HepG2 (cell line): ENCODE data around the gene CUL2. TPM values are rescaled to one million over a fixed set of nuclear protein-coding genes. Genes with fewer than 3 reads are reported as not detected.
A peak's percentile ranks its signal among the peaks of the same experiment; 100 is the strongest.

ENCODE experiments used
- CBFB ChIP-seq: sonication (generic); formaldehyde crosslinking; IDR thresholded peaks from 2 replicates; pipeline ENCODE4 v1.4.0; 2020; ENCODE audit warnings: missing genetic modification reagents
- KLF15 ChIP-seq: sonication (generic); formaldehyde crosslinking; IDR thresholded peaks from 2 replicates; pipeline ENCODE4 v1.8.1; 2023; ENCODE audit warnings: borderline replicate concordance, mild to moderate bottlenecking, inconsistent platforms, missing genetic modification reagents, mixed read lengths
- NFIC ChIP-seq: IDR thresholded peaks from 2 replicates; pipeline ENCODE4 v1.6.1; 2012; ENCODE audit warnings: mild to moderate bottlenecking, low read length, inconsistent platforms
- NFKB2 ChIP-seq: sonication (generic); formaldehyde crosslinking; IDR thresholded peaks from 2 replicates; pipeline ENCODE4 v1.4.0; 2020; ENCODE audit warnings: missing genetic modification reagents, borderline replicate concordance
- NKX3-1 ChIP-seq: sonication (generic); formaldehyde crosslinking; IDR thresholded peaks from 2 replicates; pipeline ENCODE4 v1.5.0; 2020; ENCODE audit warnings: missing genetic modification reagents
- NONO ChIP-seq, 2 experiments: fragments of 450-650 bp in 1 of 2; sonication (generic) in 1 of 2; formaldehyde crosslinking in 1 of 2; IDR thresholded peaks in 1 of 2; conservative IDR thresholded peaks in 1 of 2; 2 replicates each; pipeline versions ENCODE4 v1.6.1 to v1.8.0; 2017 to 2022; ENCODE audit warnings: mild to moderate bottlenecking in 1 of 2, missing genetic modification reagents in 1 of 2, moderate library complexity in 1 of 2
- RELA ChIP-seq: sonication (generic); formaldehyde crosslinking; IDR thresholded peaks from 2 replicates; pipeline ENCODE4 v1.4.0; 2020; ENCODE audit warnings: missing genetic modification reagents
- RFX3 ChIP-seq: IDR thresholded peaks from 2 replicates; pipeline ENCODE4 v1.6.1; 2016; ENCODE audit warnings: missing biosample characterization, missing genetic modification reagents
- SOX13 ChIP-seq, 3 experiments: fragments of 450-650 bp in 1 of 3; sonication (generic) in 1 of 3; formaldehyde crosslinking in 1 of 3; IDR thresholded peaks in 2 of 3; conservative IDR thresholded peaks in 1 of 3; 2 replicates each; pipeline versions ENCODE4 v1.5.0 to v1.6.1; 2016 to 2020; ENCODE audit warnings: antibody characterized with exemption in 1 of 3, mild to moderate bottlenecking in 1 of 3, missing compliant biosample characterization in 1 of 3, missing genetic modification reagents in 1 of 3, moderate library complexity in 1 of 3
- XBP1 ChIP-seq: sonication (generic); formaldehyde crosslinking; IDR thresholded peaks from 2 replicates; pipeline ENCODE4 v1.5.0; 2020; ENCODE audit warnings: missing genetic modification reagents
- YY1 ChIP-seq: IDR thresholded peaks from 2 replicates; pipeline ENCODE4 v1.6.1; 2011; ENCODE audit warnings: low read length, low read depth, moderate library complexity, mild to moderate bottlenecking; ENCODE audit not compliant: insufficient read depth, insufficient replicate concordance
- ZKSCAN8 ChIP-seq: IDR thresholded peaks from 2 replicates; pipeline ENCODE4 v1.6.1; 2016; ENCODE audit warnings: borderline replicate concordance, missing genetic modification reagents, missing compliant biosample characterization
- ZNF331 ChIP-seq: sonication (generic); formaldehyde crosslinking; IDR thresholded peaks from 2 replicates; pipeline ENCODE4 v1.4.0; 2020; ENCODE audit warnings: missing genetic modification reagents
- ZNF432 ChIP-seq: sonication (generic); formaldehyde crosslinking; IDR thresholded peaks from 2 replicates; pipeline ENCODE4 v1.5.0; 2020; ENCODE audit warnings: missing genetic modification reagents, mild to moderate bottlenecking, borderline replicate concordance
- ZNF616 ChIP-seq: sonication (generic); formaldehyde crosslinking; IDR thresholded peaks from 2 replicates; pipeline ENCODE4 v1.5.0; 2020; ENCODE audit warnings: low read depth, mild to moderate bottlenecking, missing genetic modification reagents
- ZNF674 ChIP-seq: sonication (generic); formaldehyde crosslinking; IDR thresholded peaks from 2 replicates; pipeline ENCODE4 v1.5.0; 2020; ENCODE audit warnings: low read depth, mild to moderate bottlenecking, missing genetic modification reagents
- ZNF747 ChIP-seq: sonication (generic); formaldehyde crosslinking; IDR thresholded peaks from 2 replicates; pipeline ENCODE4 v1.8.1; 2023; ENCODE audit warnings: missing genetic modification reagents, mild to moderate bottlenecking, borderline replicate concordance
- ZNF792 ChIP-seq: IDR thresholded peaks from 2 replicates; pipeline ENCODE4 v1.6.1; 2016
- polyA plus RNA-seq, 8 experiments: library from polyadenylated mRNA; depleted of rRNA in 3 of 8; stranded (reverse) in 7 of 8; unstranded in 1 of 8; fragments of >200 nt; fragmentation: Illumina TruSeq in 4 of 8; extraction: Trizol in 4 of 8; gene quantifications; 2 replicates each; pipeline versions ENCODE4 v1.2.1 to v1.2.3, GENCODE V29; 2011 to 2016; ENCODE audit warnings: low read depth in 4 of 8, missing spikeins in 1 of 8, mixed read lengths in 1 of 8; ENCODE audit not compliant: insufficient read depth in 1 of 8
- total RNA-seq, 5 experiments: library from RNA; depleted of rRNA; stranded (reverse); fragments of >200 nt; fragmentation: Illumina TruSeq; extraction: Trizol; gene quantifications; 2 replicates each; pipeline ENCODE4 v1.2.3, GENCODE V29; 2016; ENCODE audit warnings: low read depth in 1 of 5
- TF ChIP-seq, protein P1 (sequence below): sonication (generic); formaldehyde crosslinking; IDR thresholded peaks from 2 replicates; pipeline ENCODE4 v1.4.0; 2020; ENCODE audit warnings: mild to moderate bottlenecking, missing genetic modification reagents
- TF ChIP-seq, protein P2 (sequence below): sonication (generic); formaldehyde crosslinking; IDR thresholded peaks from 2 replicates; pipeline ENCODE4 v1.4.0; 2020; ENCODE audit warnings: missing genetic modification reagents, borderline replicate concordance
- TF ChIP-seq, protein P3 (sequence below): sonication (generic); formaldehyde crosslinking; IDR thresholded peaks from 2 replicates; pipeline ENCODE4 v1.4.0; 2020; ENCODE audit warnings: mild to moderate bottlenecking, low read depth, missing genetic modification reagents

The CUL2 gene
- total and polyA plus RNA-seq, 2 of the 13 experiments (the other 11 are each of a cell fraction or from before 2014, with no cell fraction given): 9.6 to 33.1 TPM

DNA sequence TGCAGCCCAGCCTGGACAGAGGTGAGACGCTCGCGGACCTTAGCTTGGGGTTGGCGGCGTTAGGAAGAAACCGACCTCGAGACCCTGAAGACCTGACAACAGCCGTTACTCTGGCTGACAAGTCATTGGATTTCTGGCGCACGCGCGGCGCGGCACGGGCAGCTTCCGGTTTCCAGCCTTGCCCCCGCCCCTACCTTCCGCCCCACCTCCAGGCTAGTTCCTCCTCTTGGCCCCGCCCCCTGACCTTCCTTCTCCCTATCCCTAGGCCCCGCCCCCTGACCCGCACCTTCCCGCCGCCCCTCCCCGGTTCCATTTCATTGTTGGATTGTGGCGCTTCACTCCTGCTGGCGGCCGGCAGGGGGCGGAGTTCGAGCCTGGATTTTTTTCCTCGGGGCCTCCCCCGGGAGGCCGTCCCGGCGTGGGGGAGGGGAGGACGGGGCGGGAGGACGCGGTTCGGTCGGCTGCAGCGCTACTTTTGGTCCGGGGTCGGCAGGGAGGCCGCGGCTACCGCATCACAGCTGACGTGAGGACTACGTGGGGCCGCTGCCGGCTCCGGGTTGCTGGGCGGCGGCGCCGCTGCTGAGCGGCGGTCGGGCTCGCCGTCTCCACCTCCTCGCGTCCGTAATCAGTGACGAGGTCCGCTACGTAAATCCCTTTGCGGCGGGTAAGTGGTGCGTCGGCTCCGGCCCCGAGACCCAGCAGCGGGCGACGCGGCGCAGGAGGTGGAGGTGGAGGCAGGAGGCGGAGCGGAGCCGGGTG, 36.6 kb upstream of the CUL2 start, which contains the start of gene CREM (continued):
- peak; percentile 58 for TF ChIP-seq YY1
- no peak for TF ChIP-seq ZNF747 (CRISPR knock-in tag)
- TF ChIP-seq, protein P1, sequence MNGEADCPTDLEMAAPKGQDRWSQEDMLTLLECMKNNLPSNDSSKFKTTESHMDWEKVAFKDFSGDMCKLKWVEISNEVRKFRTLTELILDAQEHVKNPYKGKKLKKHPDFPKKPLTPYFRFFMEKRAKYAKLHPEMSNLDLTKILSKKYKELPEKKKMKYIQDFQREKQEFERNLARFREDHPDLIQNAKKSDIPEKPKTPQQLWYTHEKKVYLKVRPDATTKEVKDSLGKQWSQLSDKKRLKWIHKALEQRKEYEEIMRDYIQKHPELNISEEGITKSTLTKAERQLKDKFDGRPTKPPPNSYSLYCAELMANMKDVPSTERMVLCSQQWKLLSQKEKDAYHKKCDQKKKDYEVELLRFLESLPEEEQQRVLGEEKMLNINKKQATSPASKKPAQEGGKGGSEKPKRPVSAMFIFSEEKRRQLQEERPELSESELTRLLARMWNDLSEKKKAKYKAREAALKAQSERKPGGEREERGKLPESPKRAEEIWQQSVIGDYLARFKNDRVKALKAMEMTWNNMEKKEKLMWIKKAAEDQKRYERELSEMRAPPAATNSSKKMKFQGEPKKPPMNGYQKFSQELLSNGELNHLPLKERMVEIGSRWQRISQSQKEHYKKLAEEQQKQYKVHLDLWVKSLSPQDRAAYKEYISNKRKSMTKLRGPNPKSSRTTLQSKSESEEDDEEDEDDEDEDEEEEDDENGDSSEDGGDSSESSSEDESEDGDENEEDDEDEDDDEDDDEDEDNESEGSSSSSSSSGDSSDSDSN: peak; percentile 88; the same call in 1 of the 2 replicates
- TF ChIP-seq RELA (CRISPR knock-in tag): no peak
- peak; percentile 72; the same call in 1 of the 2 replicates for TF ChIP-seq CBFB (CRISPR knock-in tag)
- no peak; the same call in 1 of the 2 replicates for TF ChIP-seq SOX13 (IDR thresholded peaks at IDR 0.05)
- peak in 1 of 2 experiments; percentile 34; a peak in 1 of 4 replicates for TF ChIP-seq SOX13 (CRISPR knock-in tag; conservative IDR thresholded peaks at IDR 0.05 in 1 of 2, IDR thresholded peaks at IDR 0.05 in 1 of 2)
- TF ChIP-seq ZNF432: no peak
- TF ChIP-seq ZKSCAN8 (CRISPR knock-in tag): no peak
- TF ChIP-seq, protein P2, sequence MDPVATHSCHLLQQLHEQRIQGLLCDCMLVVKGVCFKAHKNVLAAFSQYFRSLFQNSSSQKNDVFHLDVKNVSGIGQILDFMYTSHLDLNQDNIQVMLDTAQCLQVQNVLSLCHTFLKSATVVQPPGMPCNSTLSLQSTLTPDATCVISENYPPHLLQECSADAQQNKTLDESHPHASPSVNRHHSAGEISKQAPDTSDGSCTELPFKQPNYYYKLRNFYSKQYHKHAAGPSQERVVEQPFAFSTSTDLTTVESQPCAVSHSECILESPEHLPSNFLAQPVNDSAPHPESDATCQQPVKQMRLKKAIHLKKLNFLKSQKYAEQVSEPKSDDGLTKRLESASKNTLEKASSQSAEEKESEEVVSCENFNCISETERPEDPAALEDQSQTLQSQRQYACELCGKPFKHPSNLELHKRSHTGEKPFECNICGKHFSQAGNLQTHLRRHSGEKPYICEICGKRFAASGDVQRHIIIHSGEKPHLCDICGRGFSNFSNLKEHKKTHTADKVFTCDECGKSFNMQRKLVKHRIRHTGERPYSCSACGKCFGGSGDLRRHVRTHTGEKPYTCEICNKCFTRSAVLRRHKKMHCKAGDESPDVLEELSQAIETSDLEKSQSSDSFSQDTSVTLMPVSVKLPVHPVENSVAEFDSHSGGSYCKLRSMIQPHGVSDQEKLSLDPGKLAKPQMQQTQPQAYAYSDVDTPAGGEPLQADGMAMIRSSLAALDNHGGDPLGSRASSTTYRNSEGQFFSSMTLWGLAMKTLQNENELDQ (CRISPR knock-in tag): no peak
- no peak for TF ChIP-seq NFIC
- TF ChIP-seq KLF15 (CRISPR knock-in tag): 0 out of 2 replicates have a peak, but pooled peaks have one; percentile 53
- TF ChIP-seq ZNF792 (CRISPR knock-in tag): no peak
- no peak for TF ChIP-seq ZNF616 (CRISPR knock-in tag)
- TF ChIP-seq RFX3 (CRISPR knock-in tag): no peak
- TF ChIP-seq XBP1 (CRISPR knock-in tag): no peak
- TF ChIP-seq ZNF674: no peak
- peak; percentile 39; the same call in 1 of the 2 replicates for TF ChIP-seq NKX3-1
- peak; percentile 83; the same call in 1 of the 2 replicates for TF ChIP-seq NFKB2 (CRISPR knock-in tag)
- TF ChIP-seq NONO (IDR thresholded peaks at IDR 0.05): no peak
- TF ChIP-seq NONO (CRISPR knock-in tag; conservative IDR thresholded peaks at IDR 0.05): no peak; the same call in 1 of the 2 replicates
- TF ChIP-seq, protein P3, sequence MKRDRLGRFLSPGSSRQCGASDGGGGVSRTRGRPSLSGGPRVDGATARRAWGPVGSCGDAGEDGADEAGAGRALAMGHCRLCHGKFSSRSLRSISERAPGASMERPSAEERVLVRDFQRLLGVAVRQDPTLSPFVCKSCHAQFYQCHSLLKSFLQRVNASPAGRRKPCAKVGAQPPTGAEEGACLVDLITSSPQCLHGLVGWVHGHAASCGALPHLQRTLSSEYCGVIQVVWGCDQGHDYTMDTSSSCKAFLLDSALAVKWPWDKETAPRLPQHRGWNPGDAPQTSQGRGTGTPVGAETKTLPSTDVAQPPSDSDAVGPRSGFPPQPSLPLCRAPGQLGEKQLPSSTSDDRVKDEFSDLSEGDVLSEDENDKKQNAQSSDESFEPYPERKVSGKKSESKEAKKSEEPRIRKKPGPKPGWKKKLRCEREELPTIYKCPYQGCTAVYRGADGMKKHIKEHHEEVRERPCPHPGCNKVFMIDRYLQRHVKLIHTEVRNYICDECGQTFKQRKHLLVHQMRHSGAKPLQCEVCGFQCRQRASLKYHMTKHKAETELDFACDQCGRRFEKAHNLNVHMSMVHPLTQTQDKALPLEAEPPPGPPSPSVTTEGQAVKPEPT (CRISPR knock-in tag): 0 out of 2 replicates have a peak, but pooled peaks have one; percentile 28
- TF ChIP-seq ZNF331 (CRISPR knock-in tag): peak; percentile 32; the same call in 1 of the 2 replicates
